HEK293 (cell line): Measurements from ENCODE around the gene EIF4G1.

ENCODE experiments used
- CTCF ChIA-PET: fragments of 350-600 bp; formaldehyde crosslinking; extraction: SDS; loops from one replicate; lab custom pipeline; 2021; ENCODE audit warnings: antibody characterized with exemption; lab: Yijun Ruan, JAX
- POLR2A ChIA-PET: fragments of 300-600 bp; formaldehyde crosslinking; extraction: SDS; loops from one replicate; lab custom pipeline; 2020; ENCODE audit warnings: antibody characterized with exemption, inconsistent platforms; lab: Yijun Ruan, JAX
- H3K27ac ChIP-seq: fragments of 200-500 bp; sonication (Bioruptor generic); 2 replicates; pipeline ENCODE4 v1.5.1; 2014; ENCODE audit warnings: low read depth, low read length, control low read depth, inconsistent platforms; ENCODE audit errors: extremely low read depth
- H3K36me3 ChIP-seq, 2 experiments: fragments of 200-500 bp in 1 of 2; sonication (Bioruptor generic) in 1 of 2; 1 replicate in 1 of 2; 2 replicates in 1 of 2; pipeline ENCODE4 v1.5.1; 2014 to 2017; ENCODE audit warnings: inconsistent platforms in 2 of 2, low read length in 2 of 2; ENCODE audit not compliant: control insufficient read depth in 2 of 2, insufficient read depth in 1 of 2
- H3K4me1 ChIP-seq: fragments of 200-500 bp; sonication (Bioruptor generic); 2 replicates; pipeline ENCODE4 v1.5.1; 2014; ENCODE audit warnings: mild to moderate bottlenecking, low read length, inconsistent platforms; ENCODE audit not compliant: control insufficient read depth, insufficient read depth
- H3K4me3 ChIP-seq: 2 replicates; pipeline ENCODE4 v1.5.1; 2011; ENCODE audit warnings: low read depth, mild to moderate bottlenecking, control low read depth, low read length, moderate library complexity
- H3K9me3 ChIP-seq: fragments of 200-500 bp; sonication (Bioruptor generic); 2 replicates; pipeline ENCODE4 v1.5.1; 2014; ENCODE audit warnings: low read depth, low read length, inconsistent platforms; ENCODE audit not compliant: control insufficient read depth, insufficient read depth
- GLIS1 ChIP-seq: fragments of 450-650 bp; formaldehyde crosslinking; IDR thresholded peaks from 2 replicates; pipeline ENCODE4 v1.5.1; 2016; ENCODE audit warnings: missing biosample characterization, missing genetic modification characterization
- KLF8 ChIP-seq: fragments of 450-650 bp; formaldehyde crosslinking; IDR thresholded peaks from 2 replicates; pipeline ENCODE4 v1.5.1; 2016; ENCODE audit warnings: missing biosample characterization, missing genetic modification characterization
- MEIS1 ChIP-seq: sonication (generic); formaldehyde crosslinking; IDR thresholded peaks from 2 replicates; pipeline ENCODE4 v1.8.1; 2022; ENCODE audit warnings: missing genetic modification reagents, mild to moderate bottlenecking, borderline replicate concordance
- REST ChIP-seq: fragments of 450-650 bp; formaldehyde crosslinking; IDR thresholded peaks from 2 replicates; pipeline ENCODE4 v1.5.1; 2016; ENCODE audit warnings: missing biosample characterization, missing genetic modification characterization
- YY1 ChIP-seq: fragments of 450-650 bp; formaldehyde crosslinking; IDR thresholded peaks from 2 replicates; pipeline ENCODE4 v1.5.1; 2018; ENCODE audit warnings: missing biosample characterization, missing genetic modification characterization
- ZBTB48 ChIP-seq: fragments of 450-650 bp; formaldehyde crosslinking; IDR thresholded peaks from 2 replicates; pipeline ENCODE4 v1.5.1; 2016; ENCODE audit warnings: missing biosample characterization, missing genetic modification characterization
- ZFP41 ChIP-seq: fragments of 450-650 bp; formaldehyde crosslinking; IDR thresholded peaks from 2 replicates; pipeline ENCODE4 v1.5.1; 2016; ENCODE audit warnings: missing biosample characterization, missing genetic modification characterization, borderline replicate concordance
- ZNF354C ChIP-seq: fragments of 450-650 bp; formaldehyde crosslinking; IDR thresholded peaks from 2 replicates; pipeline ENCODE4 v1.5.1; 2016; ENCODE audit warnings: missing biosample characterization, missing genetic modification characterization, low read depth, borderline replicate concordance
- ZNF426 ChIP-seq: fragments of 450-650 bp; formaldehyde crosslinking; IDR thresholded peaks from 2 replicates; pipeline ENCODE4 v1.5.1; 2017; ENCODE audit warnings: missing biosample characterization, missing genetic modification characterization, mild to moderate bottlenecking, inconsistent platforms, moderate library complexity
- ZNF544 ChIP-seq: fragments of 450-650 bp; formaldehyde crosslinking; IDR thresholded peaks from 2 replicates; pipeline ENCODE4 v1.5.0; 2017; ENCODE audit warnings: missing biosample characterization, missing genetic modification characterization
- ZNF785 ChIP-seq: fragments of 450-650 bp; formaldehyde crosslinking; IDR thresholded peaks from 2 replicates; pipeline ENCODE4 v1.5.1; 2016; ENCODE audit warnings: missing biosample characterization, missing genetic modification characterization
- TF ChIP-seq, protein P1 (sequence below): fragments of 450-650 bp; formaldehyde crosslinking; IDR thresholded peaks from 2 replicates; pipeline ENCODE4 v1.5.1; 2016; ENCODE audit warnings: missing biosample characterization, missing genetic modification characterization
- TF ChIP-seq, protein P2 (sequence below): fragments of 450-650 bp; formaldehyde crosslinking; IDR thresholded peaks from 2 replicates; pipeline ENCODE4 v1.5.1; 2016; ENCODE audit warnings: missing biosample characterization, missing genetic modification characterization

The EIF4G1 gene

DNA sequence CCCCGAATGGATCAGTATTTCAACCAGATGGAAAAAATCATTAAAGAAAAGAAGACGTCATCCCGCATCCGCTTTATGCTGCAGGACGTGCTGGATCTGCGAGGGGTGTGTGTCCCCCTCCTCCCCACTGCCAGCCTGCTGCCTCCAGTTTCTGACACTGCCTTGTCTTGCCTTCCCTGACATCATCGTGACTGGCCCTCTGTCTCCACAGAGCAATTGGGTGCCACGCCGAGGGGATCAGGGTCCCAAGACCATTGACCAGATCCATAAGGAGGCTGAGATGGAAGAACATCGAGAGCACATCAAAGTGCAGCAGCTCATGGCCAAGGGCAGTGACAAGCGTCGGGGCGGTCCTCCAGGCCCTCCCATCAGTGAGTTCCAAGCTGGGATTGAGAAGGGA lies 10.9 kb downstream of the EIF4G1 start:
- Histone ChIP-seq H3K4me3 (no peak overlapping the region), H3K36me3 (peaks cover 29 to 100% of the 10 kb centered on the region in 2 experiments), H3K4me1 (no peaks in the 10 kb centered on the region), H3K27ac (no peak overlapping the region)
- ChIA-PET CTCF (interaction anchor here (0.7 kb wide), 1 partner anchor 1497 kb away, joined by 3 read pairs; no protein-coding TSS in a partner anchor), POLR2A (interaction anchor here (1.3 kb wide), 1 partner anchor 9 kb away, joined by 3 read pairs; no protein-coding TSS in a partner anchor)
- TF ChIP-seq YY1 (tag by site-specific recombination) (no peak), ZNF785 (tag by site-specific recombination) (no peak), REST (tag by site-specific recombination) (no peak), ZNF544 (tag by site-specific recombination) (no peak), KLF8 (tag by site-specific recombination) (no peak)
- TF ChIP-seq, all 188 proteins: peak for 0
- H3K9me3 ChIP-seq, result no peaks in the 10 kb centered on the region

DNA sequence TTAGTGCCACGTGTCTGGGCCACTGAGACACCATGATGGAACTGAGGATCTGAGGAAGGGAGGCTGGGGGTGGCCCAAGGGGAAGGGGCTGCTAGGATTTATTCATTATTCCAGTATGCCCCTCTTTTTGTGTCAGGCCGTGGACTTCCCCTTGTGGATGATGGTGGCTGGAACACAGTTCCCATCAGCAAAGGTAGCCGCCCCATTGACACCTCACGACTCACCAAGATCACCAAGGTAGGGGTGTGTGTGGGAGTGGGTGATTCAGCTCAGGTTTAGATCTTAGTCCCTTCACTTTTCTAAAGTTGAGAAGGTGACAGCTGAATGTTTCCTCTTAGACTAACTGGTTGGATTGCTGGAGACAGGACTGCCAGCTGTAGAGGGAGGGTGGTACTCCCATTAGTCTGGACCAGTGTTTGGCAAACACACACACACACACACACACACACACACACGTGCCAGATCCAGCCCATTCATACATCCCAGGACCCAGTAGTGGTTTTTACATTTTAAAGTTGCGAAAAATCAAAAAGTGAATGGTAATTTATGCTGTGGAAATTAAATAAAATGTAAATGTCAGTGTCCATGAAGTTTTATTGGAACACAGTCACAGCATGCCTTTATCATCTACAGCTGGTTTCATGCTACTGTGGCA lies 11.4 kb downstream of the EIF4G1 start:
- ChIA-PET POLR2A (interaction anchor here (1.3 kb wide), 1 partner anchor 10 kb away, joined by 3 read pairs; no protein-coding TSS in a partner anchor), CTCF (interaction anchor here (0.7 kb wide), 1 partner anchor 1497 kb away, joined by 3 read pairs; no protein-coding TSS in a partner anchor)
- H3K36me3 ChIP-seq, result peaks cover 35 to 99% of the 10 kb centered on the region in 2 experiments
- H3K27ac ChIP-seq, result no peak overlapping the region
- no peaks in the 10 kb centered on the region for H3K4me1 ChIP-seq
- no peak overlapping the region for H3K4me3 ChIP-seq
- H3K9me3 ChIP-seq, result no peaks in the 10 kb centered on the region
- TF ChIP-seq ZFP41 (no peak), ZBTB48 (tag by site-specific recombination) (no peak), GLIS1 (tag by site-specific recombination) (no peak), MEIS1 (CRISPR knock-in tag) (no peak), ZNF426 (no peak), ZNF354C (tag by site-specific recombination) (no peak)
- TF ChIP-seq, protein P1, sequence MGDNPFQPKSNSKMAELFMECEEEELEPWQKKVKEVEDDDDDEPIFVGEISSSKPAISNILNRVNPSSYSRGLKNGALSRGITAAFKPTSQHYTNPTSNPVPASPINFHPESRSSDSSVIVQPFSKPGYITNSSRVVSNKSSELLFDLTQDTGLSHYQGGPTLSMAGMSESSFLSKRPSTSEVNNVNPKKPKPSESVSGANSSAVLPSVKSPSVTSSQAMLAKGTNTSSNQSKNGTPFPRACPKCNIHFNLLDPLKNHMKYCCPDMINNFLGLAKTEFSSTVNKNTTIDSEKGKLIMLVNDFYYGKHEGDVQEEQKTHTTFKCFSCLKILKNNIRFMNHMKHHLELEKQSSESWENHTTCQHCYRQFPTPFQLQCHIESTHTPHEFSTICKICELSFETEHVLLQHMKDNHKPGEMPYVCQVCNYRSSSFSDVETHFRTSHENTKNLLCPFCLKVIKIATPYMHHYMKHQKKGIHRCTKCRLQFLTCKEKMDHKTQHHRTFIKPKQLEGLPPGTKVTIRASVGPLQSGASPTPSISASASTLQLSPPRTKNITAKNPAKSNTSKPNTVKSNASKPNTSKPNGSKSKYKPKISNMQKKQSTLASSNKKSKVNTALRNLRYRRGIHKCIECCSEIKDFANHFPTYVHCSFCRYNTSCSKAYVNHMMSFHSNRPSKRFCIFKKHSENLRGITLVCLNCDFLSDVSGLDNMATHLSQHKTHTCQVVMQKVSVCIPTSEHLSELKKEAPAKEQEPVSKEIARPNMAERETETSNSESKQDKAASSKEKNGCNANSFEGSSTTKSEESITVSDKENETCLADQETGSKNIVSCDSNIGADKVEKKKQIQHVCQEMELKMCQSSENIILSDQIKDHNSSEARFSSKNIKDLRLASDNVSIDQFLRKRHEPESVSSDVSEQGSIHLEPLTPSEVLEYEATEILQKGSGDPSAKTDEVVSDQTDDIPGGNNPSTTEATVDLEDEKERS, result no peak
- TF ChIP-seq, protein P2, sequence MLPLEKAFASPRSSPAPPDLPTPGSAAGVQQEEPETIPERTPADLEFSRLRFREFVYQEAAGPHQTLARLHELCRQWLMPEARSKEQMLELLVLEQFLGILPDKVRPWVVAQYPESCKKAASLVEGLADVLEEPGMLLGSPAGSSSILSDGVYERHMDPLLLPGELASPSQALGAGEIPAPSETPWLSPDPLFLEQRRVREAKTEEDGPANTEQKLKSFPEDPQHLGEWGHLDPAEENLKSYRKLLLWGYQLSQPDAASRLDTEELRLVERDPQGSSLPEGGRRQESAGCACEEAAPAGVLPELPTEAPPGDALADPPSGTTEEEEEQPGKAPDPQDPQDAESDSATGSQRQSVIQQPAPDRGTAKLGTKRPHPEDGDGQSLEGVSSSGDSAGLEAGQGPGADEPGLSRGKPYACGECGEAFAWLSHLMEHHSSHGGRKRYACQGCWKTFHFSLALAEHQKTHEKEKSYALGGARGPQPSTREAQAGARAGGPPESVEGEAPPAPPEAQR (tag by site-specific recombination), result no peak
